Progenitor cell of endocrine pancreas (in vitro differentiated cells): ENCODE measurements around the gene GINS2. TPM values are rescaled to one million over a fixed set of nuclear protein-coding genes. Genes with fewer than 3 reads are reported as not detected.

Experiments used
- DNase-seq: peaks from one replicate; pipeline ENCODE4 v3.0.0; 2021; ENCODE audit warnings: low spot score; ENCODE audit not compliant: unreplicated experiment
- H3K27ac Mint-ChIP-seq: 2 replicates; pipeline ENCODE4 v1.8.0; 2021; ENCODE audit warnings: mild to moderate bottlenecking, moderate library complexity, mixed read lengths
- H3K27me3 Mint-ChIP-seq: 2 replicates; pipeline ENCODE4 v1.8.0; 2021; ENCODE audit warnings: mixed read lengths
- H3K36me3 Mint-ChIP-seq: 2 replicates; pipeline ENCODE4 v1.8.0; 2022; ENCODE audit warnings: mixed read lengths; ENCODE audit not compliant: insufficient read depth
- H3K4me1 Mint-ChIP-seq: 2 replicates; pipeline ENCODE4 v1.8.0; 2021; ENCODE audit warnings: low read depth, mixed read lengths
- H3K4me3 Mint-ChIP-seq: 2 replicates; pipeline ENCODE4 v1.8.0; 2021; ENCODE audit warnings: low read depth, mild to moderate bottlenecking, moderate library complexity, mixed read lengths
- H3K9me3 Mint-ChIP-seq: 2 replicates; pipeline ENCODE4 v1.8.0; 2021; ENCODE audit warnings: low read depth, mixed read lengths
- CTCF ChIP-seq: fragments of 200-600 bp; sonication (generic); IDR thresholded peaks from one replicate; pipeline ENCODE4 v1.5.0; 2021; ENCODE audit warnings: antibody characterized with exemption, mild to moderate bottlenecking; ENCODE audit not compliant: unreplicated experiment
- total RNA-seq: library from RNA; stranded (reverse); gene quantifications from 2 replicates; pipeline ENCODE4 v1.2.1, GENCODE V29; 2021

GINS2 gene
- total RNA-seq, 1 donor from 2014 or later: 22.3 TPM

- TF ChIP-seq CTCF: no peak
- no peaks in the 10 kb centered on the region for H3K27me3 Mint-ChIP-seq
Observed at GRCh38 chr16:85632709-85633437, 55.9 kb downstream of the GINS2 start.

GRCh38 chr16:85631802-85632393 is 56.9 kb downstream of the GINS2 start:
- Mint-ChIP-seq H3K36me3 (peaks cover 11% of the 10 kb centered on the region), H3K9me3 (no peaks in the 10 kb centered on the region), H3K27ac (peak overlapping the region; percentile 64), H3K27me3 (no peaks in the 10 kb centered on the region), H3K4me1 (peaks cover 17% of the 10 kb centered on the region), H3K4me3 (no peak overlapping the region)
- no peak for DNase-seq
- no peak for TF ChIP-seq CTCF

More at GRCh38 chr16:85632709-85633437, 55.9 kb downstream of the GINS2 start:
- H3K4me1 Mint-ChIP-seq: peaks cover 12% of the 10 kb centered on the region
- no peak for DNase-seq
- H3K36me3 Mint-ChIP-seq: peaks cover 11% of the 10 kb centered on the region
- H3K9me3 Mint-ChIP-seq: no peaks in the 10 kb centered on the region
- H3K27ac Mint-ChIP-seq: no peak overlapping the region
- no peak overlapping the region for H3K4me3 Mint-ChIP-seq

GRCh38 chr16:85631230-85631629 is 57.5 kb downstream of the GINS2 start:
- H3K4me3 Mint-ChIP-seq: no peak overlapping the region
- H3K36me3 Mint-ChIP-seq: peaks cover 11% of the 10 kb centered on the region
- DNase-seq: no peak
- peaks cover 23% of the 10 kb centered on the region for H3K4me1 Mint-ChIP-seq
- no peak for TF ChIP-seq CTCF
- H3K27me3 Mint-ChIP-seq: no peaks in the 10 kb centered on the region
- H3K27ac Mint-ChIP-seq: no peak overlapping the region
- H3K9me3 Mint-ChIP-seq: no peaks in the 10 kb centered on the region

GRCh38 chr16:85629853-85630252 is 58.9 kb downstream of the GINS2 start:
- H3K36me3 Mint-ChIP-seq: peaks cover 11% of the 10 kb centered on the region
- DNase-seq: no peak
- H3K4me1 Mint-ChIP-seq: peaks cover 35% of the 10 kb centered on the region
- H3K27me3 Mint-ChIP-seq: no peaks in the 10 kb centered on the region
- no peak for TF ChIP-seq CTCF
- no peak overlapping the region for H3K4me3 Mint-ChIP-seq
- H3K27ac Mint-ChIP-seq: no peak overlapping the region
- H3K9me3 Mint-ChIP-seq: no peaks in the 10 kb centered on the region

GRCh38 chr16:85629326-85629725 is 59.4 kb downstream of the GINS2 start:
- Mint-ChIP-seq H3K27ac (peak overlapping the region; percentile 59), H3K27me3 (no peaks in the 10 kb centered on the region), H3K4me1 (peaks cover 37% of the 10 kb centered on the region), H3K4me3 (no peak overlapping the region), H3K9me3 (no peaks in the 10 kb centered on the region), H3K36me3 (peaks cover 11% of the 10 kb centered on the region)
- no peak for TF ChIP-seq CTCF
- no peak for DNase-seq
